Medulla oblongata (tissue), 1 donor: Measurements from ENCODE around the gene NSMF.
"Not testable (repeated sequence)": the region's sequence is repeated elsewhere in the genome, so short reads cannot be mapped to it uniquely, and the experiment has no call there.

Source experiments
- DNase-seq: peaks from one replicate; pipeline ENCODE4 v3.0.0-alpha.2; 2015; ENCODE audit errors: extremely low spot score

The NSMF gene

GRCh38 chr9:137415451-137415850 lies 43.7 kb downstream of the NSMF start:
- DNase-seq, result no peak

- DNase-seq, result no peak
These were observed 46.7 kb downstream of the NSMF start for GRCh38 chr9:137412431-137412830.

DNA sequence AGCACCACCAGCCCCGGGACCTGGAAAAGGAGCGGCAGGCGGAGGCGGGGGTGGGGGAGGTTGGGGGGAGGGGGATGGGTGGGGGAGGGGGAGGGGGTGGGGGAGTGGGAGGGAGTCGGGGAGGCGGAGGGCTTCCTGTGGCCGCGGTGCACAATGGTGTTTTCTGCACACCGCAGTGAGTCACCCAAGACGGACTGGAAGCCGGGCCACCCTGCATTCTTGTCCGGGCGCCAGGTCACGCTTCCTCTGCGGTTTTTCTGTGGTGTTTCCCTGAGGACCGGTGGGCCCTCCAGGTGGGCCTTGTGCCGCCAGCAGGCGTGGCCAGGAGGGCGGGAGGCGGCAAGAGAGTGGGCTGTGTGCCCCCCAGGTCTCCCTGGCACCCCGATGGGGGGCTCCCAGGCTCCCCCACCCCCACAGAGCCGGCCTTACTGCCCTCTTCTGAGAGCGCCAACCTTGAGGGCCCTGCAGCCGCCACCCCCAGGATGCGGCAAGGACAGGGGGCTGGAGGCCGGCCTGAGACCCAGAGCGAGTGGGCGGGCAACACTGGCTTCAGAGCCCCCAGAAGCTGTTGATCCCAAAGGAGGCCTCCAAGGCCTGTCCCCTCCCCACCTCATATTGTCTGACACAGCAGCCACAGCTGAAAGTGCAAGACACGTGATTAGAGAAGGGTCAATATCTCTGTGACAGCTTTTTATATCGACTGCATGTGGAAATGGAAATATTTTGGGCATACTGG lies 47.3 kb downstream of the NSMF start:
- DNase-seq, result peak; percentile 12

- no peak for DNase-seq
These were observed 47.9 kb downstream of the NSMF start for GRCh38 chr9:137411260-137411644.

GRCh38 chr9:137410891-137411249 lies 48.3 kb downstream of the NSMF start:
- no peak for DNase-seq

- DNase-seq, result not testable (repeated sequence)
These were observed 48.8 kb downstream of the NSMF start for GRCh38 chr9:137410236-137410890.

- no peak for DNase-seq
These were observed 49.6 kb downstream of the NSMF start for GRCh38 chr9:137409515-137409914.

- DNase-seq, result no peak
These were observed 50.3 kb downstream of the NSMF start for GRCh38 chr9:137408651-137409405.

DNA sequence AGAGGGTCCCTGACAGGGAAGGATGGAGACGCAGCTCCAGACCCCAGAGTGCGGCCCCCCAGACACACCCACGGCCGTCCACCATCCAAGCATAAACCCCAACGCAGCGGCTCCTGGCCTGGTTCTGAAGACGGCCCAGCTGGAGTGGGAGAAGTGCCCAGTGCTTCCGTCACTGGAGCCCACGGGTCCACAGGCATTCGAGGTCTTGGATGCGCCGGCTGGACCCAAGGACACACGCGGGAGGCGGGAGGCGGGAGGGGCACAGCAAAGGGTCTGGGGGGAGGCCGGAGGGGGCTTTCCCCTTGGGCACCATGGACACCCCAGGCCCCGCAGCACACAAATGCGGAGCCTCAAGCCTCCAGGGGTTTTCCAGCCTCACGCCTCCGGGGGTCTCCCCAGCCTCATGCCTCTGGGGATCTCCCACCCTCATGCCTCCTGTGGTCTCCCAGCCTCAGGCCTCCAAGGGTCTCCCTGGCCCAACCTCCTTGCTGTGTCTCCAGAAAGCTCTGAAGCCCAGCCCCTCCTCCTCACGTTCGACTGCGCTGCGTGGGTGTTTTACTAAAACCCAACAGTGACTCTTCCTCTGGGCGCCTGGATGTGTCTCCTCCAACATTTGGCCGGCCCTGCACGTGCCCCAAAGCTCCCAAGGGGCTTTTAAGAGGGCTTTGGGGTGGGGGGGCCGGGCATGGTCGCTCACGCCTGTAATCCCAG lies 51.4 kb downstream of the NSMF start:
- peak; percentile 42 for DNase-seq

DNA sequence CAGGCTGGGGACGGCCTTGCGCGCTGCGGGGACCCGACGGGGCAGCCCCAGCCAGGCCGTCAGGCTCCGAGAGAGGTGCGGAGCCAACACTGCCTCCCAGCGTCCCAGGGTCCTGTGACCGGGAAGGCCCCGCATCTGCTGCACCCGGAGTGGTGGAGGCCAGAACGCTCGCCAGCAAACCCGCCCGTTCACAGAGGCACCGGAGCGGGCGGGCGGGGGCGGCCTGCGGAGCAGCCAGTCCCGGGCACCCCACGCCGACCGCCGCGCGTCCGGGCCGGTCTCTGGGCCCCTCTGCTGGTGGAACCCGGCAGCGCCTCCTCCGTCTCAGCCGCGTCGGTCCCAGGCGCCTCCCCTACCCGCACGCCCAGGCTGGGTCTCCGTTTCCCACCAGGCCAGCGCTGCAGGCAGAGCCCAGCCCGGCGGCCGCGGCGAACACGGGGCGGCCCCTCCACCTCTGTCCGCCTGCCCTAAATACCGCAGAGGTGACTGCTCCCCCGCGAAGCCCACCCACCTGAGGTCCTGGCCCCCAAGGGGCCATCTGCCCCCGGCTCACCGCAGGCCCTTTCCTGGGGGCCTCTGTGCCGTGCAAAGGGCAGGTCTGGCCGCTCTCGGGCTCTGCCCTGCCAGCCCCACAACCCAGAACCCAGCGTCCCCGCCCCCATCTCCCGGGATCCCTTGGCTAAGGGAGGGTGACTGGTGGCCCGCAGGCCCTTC lies 52.1 kb downstream of the NSMF start:
- peak; percentile 56 for DNase-seq

DNA sequence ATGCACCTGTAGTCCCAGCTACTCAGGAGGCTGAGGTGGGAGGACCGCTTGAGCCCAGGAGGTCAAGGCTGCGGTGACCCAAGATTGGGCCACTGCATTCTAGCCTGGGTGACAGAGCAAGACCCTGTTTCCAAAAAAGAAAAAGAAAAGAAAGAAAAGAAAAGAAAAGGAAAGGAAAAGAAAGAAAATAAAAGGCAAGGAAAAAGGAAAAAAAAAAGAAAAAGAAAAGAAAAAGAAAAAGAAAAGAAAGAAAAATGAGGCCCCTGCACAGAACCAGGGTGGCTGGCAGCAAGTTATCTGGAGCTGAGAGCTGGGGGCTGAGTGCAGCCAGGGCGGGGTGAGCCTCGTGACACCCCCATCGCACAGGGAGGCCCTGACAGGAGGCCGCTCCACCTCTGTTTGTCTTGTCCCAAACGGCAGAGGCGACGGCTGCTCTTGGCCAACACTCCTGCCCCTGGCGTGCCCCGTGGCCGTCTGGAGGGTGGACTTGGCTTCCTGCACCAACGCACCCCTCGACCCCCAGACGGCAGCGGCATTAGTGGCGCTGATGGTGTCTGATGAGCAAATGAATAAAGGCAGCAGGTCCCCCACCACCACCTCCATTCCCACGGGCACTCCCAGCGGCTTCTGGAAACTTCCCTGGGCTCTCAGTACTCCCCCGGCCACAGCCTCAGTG lies 52.9 kb downstream of the NSMF start:
- no peak for DNase-seq

- DNase-seq, result no peak
These were observed 53.5 kb downstream of the NSMF start for GRCh38 chr9:137405677-137406081.

DNA sequence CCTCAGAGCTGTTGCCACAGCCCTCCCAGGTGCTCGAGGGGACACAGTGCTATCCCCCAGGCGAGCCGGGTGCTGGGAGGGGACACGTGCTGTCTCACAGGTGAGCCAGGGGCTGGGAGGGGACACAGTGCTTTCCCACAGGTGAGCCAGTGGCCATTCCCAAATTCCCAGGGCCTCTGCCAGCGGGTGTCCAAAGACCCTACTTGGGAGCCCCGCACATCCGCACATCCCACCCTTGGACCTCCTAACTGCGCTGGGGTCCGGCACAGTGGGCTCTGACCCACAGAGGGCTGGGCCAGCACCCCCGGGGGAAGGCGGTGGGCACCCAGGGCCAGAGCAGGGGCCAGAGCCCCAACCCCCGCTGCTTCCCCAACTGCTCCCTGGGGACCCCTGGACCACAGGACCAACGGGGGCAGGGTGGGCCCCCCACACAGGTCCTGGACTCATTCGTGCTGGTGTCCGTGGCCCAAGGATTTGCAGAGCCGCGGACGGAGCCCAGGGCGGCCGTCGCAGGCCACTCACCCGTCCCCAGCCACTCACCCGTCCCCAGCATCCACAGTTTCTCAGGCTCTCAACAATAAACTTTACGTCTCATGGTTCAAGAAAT lies 54.1 kb downstream of the NSMF start:
- no peak for DNase-seq

DNA sequence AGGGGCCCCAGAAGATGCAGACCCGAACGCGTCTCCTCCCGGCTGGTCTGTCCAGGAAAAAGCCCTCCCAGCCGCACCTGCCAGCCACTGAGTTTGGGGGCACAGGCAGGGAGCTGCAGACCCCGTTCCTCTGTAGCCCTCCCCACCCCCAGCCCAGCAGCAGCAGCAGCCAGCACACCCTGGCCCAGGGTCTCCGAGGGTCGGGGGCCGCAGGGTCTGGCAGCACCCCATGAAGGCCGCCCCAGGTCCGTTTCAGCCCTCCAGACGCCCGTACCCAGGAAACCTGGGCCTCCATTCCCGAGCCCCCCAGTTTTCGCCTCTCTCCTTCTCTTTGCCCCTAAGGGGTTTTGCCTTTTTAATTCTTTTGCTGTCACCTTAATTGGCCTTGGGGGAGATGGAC lies 55.9 kb downstream of the NSMF start:
- DNase-seq, result no peak

DNA sequence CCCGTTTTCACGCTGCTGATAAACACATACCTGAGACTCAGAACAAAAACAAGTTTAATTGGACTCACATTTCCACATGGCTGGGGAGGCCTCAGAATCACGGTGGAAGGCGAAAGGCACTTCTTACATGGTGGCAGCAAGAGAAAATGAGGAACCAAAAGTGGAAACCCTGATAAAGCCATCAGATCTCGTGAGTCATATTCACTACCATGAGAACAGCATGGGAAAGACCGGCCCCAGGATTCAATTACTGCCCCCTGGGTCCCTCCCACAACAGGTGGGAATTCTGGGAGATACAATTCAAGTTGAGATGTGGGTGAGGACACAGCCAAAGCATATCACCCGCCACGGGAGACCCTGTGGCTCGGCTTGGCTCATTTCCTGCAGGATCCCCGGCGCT lies 56.4 kb downstream of the NSMF start:
- no peak for DNase-seq

DNA sequence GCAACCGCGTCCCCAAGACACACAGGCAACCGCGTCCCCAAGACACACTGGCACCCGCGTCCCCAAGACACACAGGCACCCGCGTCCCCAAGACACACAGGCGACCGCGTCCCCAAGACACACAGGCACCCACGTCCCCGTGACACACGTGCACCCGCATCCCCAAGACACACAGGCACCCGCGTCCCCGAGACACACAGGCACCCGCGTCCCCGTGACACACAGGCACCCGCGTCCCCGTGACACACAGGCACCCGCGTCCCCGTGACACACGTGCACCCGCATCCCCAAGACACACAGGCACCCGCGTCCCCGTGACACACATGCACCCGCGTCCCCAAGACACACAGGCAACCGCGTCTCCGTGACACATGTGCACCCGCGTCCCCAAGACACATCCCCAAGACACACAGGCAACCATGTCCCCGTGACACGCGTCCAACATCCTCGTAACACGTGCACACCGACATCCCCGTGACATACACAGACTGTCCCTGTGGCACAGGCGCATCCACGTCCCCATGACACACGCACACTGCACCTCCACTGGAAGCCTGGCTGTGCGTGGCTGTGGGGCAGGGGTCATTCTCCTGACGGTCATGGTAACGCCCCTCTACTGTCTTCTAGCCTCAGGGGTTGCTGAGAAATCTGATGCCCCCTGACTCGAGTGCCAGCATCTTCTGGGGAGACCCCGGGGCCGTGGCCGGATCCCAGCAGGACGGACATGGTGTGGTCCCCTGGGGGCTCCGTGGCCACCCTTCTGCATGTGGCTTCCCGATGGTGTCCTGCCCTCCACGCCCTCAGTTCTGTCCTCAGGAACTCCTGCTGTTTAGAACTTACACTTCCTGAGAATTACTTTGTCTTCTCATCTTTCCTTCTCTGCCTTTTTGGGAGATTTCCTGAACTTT lies 60.3 kb downstream of the NSMF start:
- no peak for DNase-seq

DNA sequence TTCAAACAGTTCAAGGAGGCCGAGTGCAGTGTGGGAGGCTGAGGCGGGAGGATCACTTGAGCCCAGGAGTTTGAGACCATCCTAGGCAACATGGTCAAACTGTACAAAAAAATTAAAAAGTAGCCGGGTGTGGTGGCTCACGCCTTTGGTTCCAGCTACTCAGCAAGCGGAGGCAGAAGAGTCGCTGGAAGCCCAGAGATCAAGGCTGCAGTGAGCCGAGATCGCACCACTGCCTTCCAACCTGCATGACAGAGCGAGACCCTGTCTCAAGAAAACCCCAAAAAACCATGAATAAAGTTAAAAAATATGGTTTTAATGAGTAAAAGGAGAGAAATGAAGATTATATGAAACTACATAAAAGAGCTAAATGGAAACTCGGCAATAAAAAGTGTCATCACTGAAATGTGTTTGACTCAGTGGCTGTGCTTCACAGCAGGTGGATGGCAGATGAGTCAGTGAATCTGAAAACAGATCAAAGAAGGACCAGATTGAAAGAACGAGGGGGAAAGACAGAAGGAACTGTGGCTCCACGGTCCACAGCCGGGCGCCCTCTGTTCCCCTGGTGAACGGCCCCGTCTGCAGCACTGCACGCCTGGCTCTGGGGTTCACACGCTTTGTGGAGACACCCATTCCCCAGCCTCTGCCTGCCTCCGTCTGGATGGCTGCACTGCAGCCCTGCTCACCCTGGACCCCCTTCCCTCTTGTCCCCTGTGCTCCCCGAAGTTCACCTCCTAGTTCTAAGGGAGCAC lies 61.3 kb downstream of the NSMF start:
- DNase-seq, result no peak
